Globus pallidus (tissue), 1 donor: ENCODE measurements around the gene JAZF1.
"Not testable (repeated sequence)": the region's sequence is repeated elsewhere in the genome, so short reads cannot be mapped to it uniquely, and the experiment has no call there.

Experiments
- DNase-seq: peaks from one replicate; pipeline ENCODE4 v3.0.0-alpha.2; 2015; ENCODE audit warnings: low spot score

JAZF1 gene

GRCh38 chr7:28042721-28043120 is 137.9 kb downstream of the JAZF1 start:
- DNase-seq: no peak

GRCh38 chr7:28041508-28042314 is 138.9 kb downstream of the JAZF1 start:
- DNase-seq: no peak

DNA sequence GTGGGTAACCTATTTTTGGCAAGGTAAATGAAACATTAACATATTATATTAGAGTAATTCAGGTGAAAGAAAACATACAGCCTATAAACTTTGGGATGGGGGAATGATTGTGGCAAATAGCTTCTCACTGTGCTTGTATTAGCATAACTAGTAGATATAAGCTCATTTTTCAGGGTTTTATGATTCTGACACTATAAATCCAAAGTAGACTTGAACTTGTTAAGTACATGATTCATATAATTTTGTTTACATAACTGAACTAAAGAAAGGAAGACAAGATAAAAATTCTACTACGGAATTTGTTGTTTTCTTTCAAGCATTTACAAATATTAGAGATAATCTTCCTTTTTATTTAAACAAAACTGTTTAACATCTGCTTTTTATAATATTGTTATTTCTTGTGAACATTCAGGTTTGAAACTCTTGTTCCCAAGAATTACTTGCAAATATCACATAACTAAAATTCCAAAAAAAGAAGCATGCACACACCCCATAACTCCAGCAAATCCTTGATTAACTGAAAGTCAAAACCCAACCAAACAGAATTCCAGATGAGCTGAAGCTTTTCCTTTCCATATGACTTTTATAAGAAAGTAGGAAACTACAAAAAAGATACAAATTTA is 142.3 kb downstream of the JAZF1 start:
- DNase-seq: no peak

DNA sequence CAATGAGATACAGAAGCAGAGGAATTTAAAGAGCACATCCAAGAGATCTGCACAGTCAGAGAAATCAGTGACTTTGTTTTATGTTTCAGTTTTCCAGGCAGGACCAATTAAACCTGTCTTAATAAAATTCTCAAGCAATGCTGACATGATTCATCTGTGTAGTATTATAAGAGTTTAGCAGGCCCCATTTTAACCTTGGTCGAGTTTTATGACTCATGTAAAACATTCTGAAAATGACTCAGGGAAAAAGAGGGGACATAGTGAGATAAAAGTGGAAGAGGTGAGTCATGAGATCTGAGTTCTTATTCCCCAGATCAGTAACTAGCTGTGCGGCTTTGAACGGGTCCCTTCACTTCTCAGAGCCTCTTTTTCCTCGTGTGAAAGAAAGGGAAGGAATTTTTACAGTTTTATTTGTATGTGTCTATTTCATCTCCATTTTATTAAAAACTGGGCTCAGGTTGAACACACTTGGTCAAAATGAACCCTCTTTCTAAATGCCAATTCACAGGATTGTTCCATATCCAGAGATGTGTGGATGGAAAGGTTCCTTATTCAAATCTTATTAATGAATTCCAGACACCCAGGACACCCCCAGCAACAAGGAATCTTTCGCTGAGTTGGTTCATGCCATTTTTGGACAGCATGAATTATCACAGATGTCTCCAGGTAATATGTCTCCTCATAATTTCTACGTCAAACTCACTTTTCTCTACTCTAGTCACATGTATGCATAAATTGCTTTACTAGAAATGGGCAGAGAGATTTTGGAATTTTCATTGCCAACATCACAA is 143.2 kb downstream of the JAZF1 start:
- DNase-seq: no peak

DNA sequence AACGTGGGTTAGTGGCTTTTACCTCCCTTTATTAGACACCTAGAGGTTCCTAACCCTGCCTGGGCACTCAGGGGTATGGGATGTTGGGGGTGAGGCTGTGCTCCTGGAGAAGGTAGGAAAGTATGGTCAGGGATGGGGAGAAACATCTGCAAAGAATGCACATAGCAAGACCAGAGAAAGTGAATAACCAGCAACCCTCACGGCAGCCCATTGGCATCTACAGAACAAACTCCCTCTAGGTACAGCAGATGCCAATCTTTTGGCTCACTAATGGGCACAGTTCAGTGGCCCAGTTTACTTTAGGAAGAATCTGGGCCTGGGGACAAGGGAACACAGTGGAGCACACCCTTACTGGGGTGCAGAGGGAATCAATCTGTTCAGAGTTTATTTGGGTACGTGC is 143.9 kb downstream of the JAZF1 start:
- DNase-seq: no peak

DNA sequence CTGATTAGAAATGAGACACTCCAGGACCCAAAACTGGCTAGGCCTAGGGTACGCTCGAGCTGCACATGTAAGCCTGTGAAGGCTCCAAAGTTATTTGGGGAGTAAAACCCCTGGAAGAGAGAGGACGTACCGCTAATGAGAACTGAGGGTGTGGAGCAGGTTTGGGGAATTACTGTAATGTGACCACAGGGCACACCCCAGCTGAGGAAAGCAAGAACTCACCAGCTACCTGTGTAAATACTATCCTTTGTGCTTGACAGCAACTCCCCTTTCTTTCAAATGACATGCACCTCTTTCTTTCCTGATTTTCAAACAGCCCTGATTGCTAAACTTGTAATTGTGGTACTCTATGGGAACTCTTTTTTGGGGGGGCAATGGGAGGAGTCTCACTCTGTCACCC is 147.2 kb downstream of the JAZF1 start:
- DNase-seq: no peak

- DNase-seq: no peak
These were observed 147.7 kb downstream of the JAZF1 start for GRCh38 chr7:28032738-28033380.

GRCh38 chr7:28029051-28029450 is 151.5 kb downstream of the JAZF1 start:
- no peak for DNase-seq

GRCh38 chr7:28028471-28028870 is 152.1 kb downstream of the JAZF1 start:
- no peak for DNase-seq

DNA sequence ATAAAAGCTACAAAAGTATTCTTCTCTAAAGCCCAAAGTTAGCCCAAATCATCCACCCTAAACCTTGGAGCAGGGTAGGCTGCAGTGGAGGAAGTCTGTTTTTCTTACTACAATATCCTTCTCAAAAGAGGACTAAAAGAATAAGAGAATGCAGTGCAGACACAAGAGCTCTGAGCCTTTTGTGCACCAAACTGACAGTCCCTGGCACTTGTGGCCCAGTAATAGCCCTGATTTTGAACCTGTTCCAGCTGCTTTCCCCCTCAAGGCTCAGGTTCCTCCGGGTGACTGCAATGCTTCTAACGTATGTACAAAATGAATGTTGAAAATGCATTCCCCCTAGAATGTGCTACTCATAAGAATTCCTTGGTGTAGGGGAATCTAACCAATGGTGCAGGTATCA is 154.4 kb downstream of the JAZF1 start:
- DNase-seq: no peak

- no peak for DNase-seq
These were observed 155.7 kb downstream of the JAZF1 start for GRCh38 chr7:28024786-28025334.

GRCh38 chr7:28020302-28020940 is 160.2 kb downstream of the JAZF1 start:
- DNase-seq: peak; percentile 87

DNA sequence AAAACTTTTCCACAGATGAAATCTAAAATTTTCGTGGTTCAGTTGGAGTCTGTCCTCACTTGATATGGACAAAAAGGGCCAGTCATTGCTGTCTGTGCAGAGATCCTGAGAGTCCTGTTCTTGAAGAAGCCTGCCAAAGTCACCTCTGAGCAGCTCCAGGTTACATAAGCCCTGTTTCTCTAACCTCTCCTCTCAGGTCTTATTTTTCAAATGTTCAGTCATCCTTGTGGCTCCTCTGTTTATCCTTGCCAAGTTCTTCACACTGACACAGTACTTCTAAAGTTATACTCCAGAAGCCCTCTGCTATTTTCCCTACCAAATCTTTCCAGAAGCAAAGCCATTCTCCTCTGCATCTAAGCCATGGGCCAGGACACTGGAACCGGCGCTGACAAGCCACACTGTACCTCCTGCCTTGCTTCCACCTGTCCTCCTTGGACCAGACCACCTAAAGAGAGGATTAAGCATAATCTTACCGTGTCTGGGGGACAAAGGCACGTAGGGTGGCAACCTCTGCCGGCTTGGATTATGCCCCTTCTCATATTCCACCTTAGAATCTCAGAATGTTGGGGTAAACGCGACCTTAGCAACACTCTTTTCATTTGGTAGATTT is 161.6 kb downstream of the JAZF1 start:
- no peak for DNase-seq

GRCh38 chr7:28018446-28018845 is 162.1 kb downstream of the JAZF1 start:
- DNase-seq: no peak

DNA sequence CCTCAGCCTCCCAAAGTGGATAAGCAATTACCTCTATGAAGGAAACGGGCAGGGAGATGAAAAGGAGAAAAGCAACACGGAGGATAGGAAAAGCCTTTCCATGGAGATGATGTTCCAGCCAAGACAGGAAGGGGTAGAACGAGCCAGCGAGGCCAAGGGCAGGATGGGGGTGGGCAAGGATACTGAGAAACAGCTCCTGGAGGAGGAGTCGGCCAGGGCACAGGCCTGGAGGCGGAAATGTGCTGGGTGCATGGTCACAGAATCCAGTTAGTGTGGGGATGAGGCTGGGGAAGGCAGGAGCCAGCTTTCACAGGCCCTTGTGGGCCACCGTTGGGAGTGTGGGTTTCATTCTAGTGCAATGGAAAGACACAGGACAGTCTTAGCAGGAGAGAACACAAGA is 162.6 kb downstream of the JAZF1 start:
- no peak for DNase-seq

DNA sequence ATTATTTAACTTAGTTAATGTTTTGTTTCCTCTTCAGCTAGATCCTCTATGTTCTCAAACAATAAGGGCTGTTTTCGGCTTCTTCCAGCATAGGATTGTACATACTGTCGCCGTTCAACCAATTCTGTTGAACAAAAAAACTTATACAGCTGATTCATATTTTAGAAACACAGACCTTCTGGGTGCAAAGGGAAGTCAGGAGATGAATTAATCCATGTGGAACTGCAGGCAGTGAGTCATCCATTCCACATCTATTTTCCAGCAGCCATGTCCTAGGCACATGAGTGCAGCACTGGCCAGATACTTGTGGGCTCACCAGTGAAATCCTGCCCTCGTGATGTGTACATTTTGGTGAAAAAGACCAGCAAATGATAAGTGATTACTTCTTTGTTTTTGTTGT is 163.2 kb downstream of the JAZF1 start:
- DNase-seq: no peak

DNA sequence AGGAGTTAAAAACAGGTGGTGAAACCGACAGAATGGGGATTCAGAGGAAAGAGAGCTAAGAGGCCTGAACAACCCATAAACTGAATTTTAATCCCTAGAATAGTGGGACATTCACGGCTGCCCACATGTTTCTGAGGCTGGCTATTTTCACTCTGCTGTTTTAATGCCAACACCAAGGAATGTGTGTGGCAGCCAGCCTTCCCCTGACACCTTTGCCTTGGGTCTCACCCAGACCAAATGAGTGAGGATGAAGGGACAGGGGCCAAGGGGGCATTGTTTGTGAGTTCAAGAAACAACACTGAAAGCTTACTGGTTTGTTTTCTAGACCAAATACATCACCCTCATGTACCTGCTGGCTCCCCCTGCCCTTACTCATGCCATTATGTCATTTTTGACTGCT is 164.3 kb downstream of the JAZF1 start:
- DNase-seq: no peak

DNA sequence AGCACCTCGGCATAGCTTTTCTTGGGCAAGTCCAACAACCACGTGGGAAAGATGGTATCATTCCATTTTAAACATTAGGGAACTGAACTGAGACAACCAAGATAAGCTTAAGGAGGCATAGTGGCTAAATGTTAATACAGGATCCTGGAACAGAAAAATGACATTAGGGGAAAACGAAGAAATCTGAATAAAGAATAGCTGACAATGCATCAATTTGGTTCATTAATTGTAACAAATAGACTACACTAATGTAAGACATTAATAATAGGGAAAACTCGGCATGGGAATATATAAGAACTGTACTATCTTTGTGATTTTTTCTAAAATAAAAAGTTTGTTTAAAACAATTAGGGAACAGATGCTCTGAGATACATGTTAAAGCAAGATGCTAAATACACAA is 165.4 kb downstream of the JAZF1 start:
- no peak for DNase-seq

DNA sequence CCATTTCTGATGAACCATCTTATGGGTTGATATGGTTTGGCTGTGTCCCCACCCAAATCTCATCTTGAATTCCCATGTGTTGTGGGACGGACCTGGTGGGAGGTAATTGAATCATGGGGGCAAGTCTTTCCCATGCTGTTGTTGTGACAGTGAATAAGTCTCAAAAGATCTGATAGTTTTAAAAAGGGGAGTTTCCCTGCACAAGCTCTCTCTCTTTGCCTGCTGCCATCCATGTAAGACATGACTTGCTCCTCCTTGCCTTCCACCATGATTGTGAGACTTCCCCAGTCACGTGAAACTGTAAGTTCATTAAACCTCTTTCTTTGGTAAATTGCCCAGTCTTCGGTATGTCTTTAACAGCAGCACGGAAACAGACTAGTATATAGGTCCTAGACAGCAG is 166.3 kb downstream of the JAZF1 start:
- DNase-seq: not testable (repeated sequence)

DNA sequence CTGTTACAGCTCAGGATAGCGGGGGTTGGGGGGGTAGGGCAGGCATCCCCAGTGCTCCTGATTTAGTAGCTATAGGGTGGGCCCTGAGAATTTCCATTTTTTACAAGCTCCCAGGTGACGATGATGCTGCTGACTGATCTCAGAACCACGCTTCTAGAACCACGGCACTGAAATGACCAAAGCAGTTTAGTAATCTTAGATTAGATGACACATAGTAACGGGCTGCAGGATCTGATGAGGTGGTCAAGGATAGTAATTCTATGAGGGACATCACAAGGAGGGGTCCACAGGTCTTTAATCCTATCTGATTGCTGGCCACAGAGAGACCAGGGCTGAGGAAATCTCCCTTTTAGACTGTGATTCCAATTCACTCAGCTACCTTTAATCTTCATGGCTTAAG is 167.2 kb downstream of the JAZF1 start:
- no peak for DNase-seq

DNA sequence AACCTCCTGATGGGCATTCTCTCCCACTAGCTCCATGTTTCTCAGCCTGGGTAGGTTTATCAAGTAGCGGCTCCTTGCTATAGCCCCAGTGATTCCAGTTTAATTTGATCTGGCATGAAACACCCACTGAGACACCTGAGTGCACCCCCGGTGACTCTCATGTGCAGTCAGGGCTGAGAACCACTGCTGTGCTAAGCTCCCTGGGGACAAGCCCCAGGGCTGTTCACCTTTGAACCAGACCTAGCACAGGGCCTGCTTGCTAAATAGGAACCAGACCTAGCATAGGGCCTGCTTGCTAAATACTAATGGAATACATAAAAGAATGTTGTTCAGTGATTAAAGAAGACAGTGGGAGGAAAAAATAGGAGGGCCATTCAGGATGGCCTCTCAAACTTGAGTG is 167.6 kb downstream of the JAZF1 start:
- no peak for DNase-seq
